ENCODE results near the gene SH3PXD2A.
A peak's percentile ranks its signal among the peaks of the same experiment; 100 is the strongest.

The SH3PXD2A gene

DNA sequence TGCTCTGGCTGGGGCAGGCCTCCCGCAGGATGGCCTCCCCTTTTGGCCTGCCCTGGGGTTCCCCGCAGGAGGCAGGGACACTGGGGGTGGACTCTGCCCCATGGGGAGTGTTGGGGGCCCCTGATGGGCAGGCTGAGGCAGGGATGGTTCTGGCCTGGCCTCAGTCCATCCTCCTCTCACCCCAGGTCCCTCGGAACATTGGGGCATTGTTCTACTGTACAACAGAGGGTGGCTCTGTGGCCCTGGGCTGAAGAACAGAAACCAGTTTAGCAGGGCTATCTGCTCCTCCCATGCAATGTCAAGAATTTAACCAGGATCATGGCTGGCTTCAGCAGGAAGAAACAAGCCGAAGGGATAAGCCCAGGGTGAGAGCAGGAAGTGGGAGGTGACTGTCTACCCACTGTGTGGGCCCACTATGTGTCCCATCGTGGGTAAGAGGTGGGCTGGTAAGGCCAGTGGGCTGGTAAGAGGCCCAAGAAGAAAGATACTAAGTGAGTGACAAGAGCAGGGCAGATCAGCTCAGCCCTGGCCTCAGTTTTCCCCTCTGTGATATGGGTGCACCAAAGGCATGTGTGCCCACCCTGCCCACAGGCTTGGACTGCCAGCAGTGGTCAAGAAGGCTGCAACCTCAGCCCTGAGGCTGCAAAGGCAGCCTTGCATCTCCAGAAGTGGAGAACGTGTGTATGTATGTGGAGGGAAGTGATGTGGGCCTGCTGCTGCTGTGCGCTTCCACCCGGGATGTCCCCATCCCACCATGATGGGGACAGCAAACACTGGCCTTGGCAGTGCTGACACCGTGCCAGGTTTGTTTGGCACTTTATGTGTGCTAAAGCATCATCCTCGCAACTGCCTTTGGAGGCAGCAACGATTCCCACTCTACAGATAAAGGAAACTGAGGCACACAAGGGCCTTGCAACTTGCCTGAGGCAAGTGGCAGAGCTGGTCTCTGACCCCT, 138.9 kb downstream of the SH3PXD2A start:
- H3K9me3 ChIP-seq (ENCODE audit: control insufficient read depth, insufficient read depth, low read length), result no peaks in the 10 kb centered on the region
- H3K4me1 ChIP-seq (ENCODE audit: control insufficient read depth, insufficient read depth, low read length), result no peaks in the 10 kb centered on the region
- H3K27me3 ChIP-seq (ENCODE audit: control insufficient read depth, insufficient read depth, low read length), result no peaks in the 10 kb centered on the region
- H3K27ac ChIP-seq (ENCODE audit: low read length), result no peak overlapping the region
- DNase-seq (ENCODE audit: low read depth, low spot score), result no peak
- H3K36me3 ChIP-seq (ENCODE audit: control insufficient read depth, insufficient read depth, low read length), result no peaks in the 10 kb centered on the region
- H3K4me3 ChIP-seq (ENCODE audit: low read length), result no peak overlapping the region
- no CpG with 5 or more reads among the region's 11 CpGs for WGBS (ENCODE audit: insufficient coverage, insufficient read length)

DNA sequence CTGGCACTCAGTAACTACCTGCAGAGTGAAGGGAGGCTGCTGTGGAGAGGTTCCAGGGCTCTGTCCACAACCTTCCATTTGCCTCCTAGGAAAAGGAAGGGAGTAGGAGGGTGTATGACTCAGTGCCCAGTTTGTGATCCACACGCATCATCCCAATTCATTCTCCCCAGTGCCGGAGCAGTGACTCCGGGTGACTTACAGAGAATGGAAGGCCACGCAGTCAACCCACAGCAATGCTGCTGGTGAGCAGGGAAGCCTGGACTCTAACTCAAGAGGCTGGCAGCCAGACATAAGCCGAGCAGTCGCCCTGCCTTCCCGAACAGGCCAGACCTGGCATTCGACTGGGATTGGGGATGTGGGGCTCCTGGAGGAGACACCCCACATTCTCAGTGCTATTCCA, 139.9 kb downstream of the SH3PXD2A start:
- Histone ChIP-seq H3K27ac (ENCODE audit: low read length) (no peak overlapping the region), H3K9me3 (ENCODE audit: control insufficient read depth, insufficient read depth, low read length) (no peaks in the 10 kb centered on the region), H3K4me3 (ENCODE audit: low read length) (no peak overlapping the region), H3K36me3 (ENCODE audit: control insufficient read depth, insufficient read depth, low read length) (no peaks in the 10 kb centered on the region), H3K27me3 (ENCODE audit: control insufficient read depth, insufficient read depth, low read length) (no peaks in the 10 kb centered on the region), H3K4me1 (ENCODE audit: control insufficient read depth, insufficient read depth, low read length) (no peaks in the 10 kb centered on the region)
- no peak for DNase-seq (ENCODE audit: low read depth, low spot score)
- no CpG with 5 or more reads among the region's 8 CpGs for WGBS (ENCODE audit: insufficient coverage, insufficient read length)

DNA sequence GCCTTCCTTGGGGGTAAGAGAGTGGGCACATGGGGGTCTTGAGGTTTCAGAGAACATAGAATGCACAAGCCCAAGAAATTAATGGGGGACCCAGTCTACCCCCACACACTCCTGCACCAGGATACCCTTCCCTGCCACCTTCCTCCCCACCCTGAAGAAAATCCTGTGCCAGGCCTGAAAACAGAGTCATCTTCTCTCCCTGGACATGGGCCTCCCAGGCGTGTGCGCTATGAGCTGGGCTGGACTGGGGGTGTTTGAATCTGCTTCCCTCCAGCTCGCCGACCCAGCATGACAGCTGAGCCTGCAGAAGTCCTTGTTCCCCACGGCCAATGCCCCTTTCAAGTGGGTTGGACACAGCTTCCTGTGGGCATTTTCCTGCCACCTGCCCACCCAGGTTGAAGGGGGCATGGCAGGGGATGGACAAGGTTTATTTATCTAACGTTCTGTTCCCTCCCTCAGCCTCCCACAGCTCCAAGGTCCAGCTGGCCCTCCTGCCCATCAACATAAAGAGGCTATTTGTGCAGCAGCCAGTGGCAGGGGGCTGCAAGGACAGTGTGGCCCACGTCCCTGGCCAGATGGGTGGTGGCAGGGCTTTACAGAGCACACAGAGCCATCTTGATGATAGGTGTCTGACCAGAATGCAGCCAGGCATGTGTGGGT, 141.0 kb downstream of the SH3PXD2A start:
- no peaks in the 10 kb centered on the region for H3K27me3 ChIP-seq (ENCODE audit: control insufficient read depth, insufficient read depth, low read length)
- H3K4me1 ChIP-seq (ENCODE audit: control insufficient read depth, insufficient read depth, low read length), result no peaks in the 10 kb centered on the region
- no peak overlapping the region for H3K4me3 ChIP-seq (ENCODE audit: low read length)
- no peaks in the 10 kb centered on the region for H3K9me3 ChIP-seq (ENCODE audit: control insufficient read depth, insufficient read depth, low read length)
- no peak for DNase-seq (ENCODE audit: low read depth, low spot score)
- WGBS (ENCODE audit: insufficient coverage, insufficient read length), result no CpG with 5 or more reads among the region's 7 CpGs
- H3K36me3 ChIP-seq (ENCODE audit: control insufficient read depth, insufficient read depth, low read length), result no peaks in the 10 kb centered on the region
- no peak overlapping the region for H3K27ac ChIP-seq (ENCODE audit: low read length)

DNA sequence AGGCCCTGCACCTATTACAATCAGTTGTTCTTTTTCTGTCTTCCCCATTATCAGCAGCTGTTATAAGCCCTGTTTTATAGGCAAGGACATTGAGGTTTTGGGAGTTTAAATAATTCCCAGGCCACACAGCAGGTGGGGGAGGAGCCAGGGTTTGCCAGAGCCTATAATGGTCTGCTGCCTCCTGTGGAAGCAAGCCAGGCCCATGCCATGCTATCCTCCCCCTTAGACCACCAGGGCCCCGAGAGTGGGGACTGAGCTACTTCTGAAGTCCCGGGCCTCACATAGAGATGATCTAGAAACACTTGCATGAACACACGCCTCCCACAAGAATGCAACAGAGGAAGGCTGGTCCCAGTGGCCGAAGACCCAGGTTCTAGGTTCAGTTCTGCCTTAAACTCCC, 141.7 kb downstream of the SH3PXD2A start:
- no peak overlapping the region for H3K4me3 ChIP-seq (ENCODE audit: low read length)
- H3K9me3 ChIP-seq (ENCODE audit: control insufficient read depth, insufficient read depth, low read length), result no peaks in the 10 kb centered on the region
- H3K4me1 ChIP-seq (ENCODE audit: control insufficient read depth, insufficient read depth, low read length), result no peaks in the 10 kb centered on the region
- no peaks in the 10 kb centered on the region for H3K36me3 ChIP-seq (ENCODE audit: control insufficient read depth, insufficient read depth, low read length)
- no peak for DNase-seq (ENCODE audit: low read depth, low spot score)
- WGBS (ENCODE audit: insufficient coverage, insufficient read length), result no CpG with 5 or more reads among the region's 4 CpGs
- H3K27ac ChIP-seq (ENCODE audit: low read length), result no peak overlapping the region
- no peaks in the 10 kb centered on the region for H3K27me3 ChIP-seq (ENCODE audit: control insufficient read depth, insufficient read depth, low read length)

DNA sequence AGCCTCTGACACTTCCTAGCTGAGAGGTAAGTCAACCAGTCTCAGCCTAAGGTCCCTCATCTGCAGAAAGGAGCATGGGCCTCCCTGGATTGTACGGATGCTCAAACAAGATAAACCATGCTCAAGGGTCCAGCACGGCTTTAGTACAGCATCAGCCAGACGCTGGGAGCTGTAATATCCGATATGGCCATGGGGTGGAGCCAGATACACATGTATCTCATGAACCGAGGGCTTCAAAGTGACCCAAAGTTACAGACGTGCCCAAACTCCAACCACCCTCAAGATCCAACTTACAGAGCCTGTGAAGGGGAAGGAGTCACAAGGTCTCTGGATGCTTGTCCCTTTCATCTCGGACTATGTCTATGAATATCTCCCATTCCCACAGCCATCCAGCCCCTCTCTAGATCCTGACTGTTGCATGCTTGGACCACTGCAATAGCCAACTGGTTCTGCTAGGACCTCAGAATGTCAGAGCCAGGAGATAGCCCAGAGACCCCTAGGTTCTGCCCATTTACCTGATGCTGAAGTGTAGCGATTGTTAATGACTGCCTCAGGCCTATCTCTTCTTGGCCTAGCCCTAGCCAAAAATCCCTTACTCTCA, 142.4 kb downstream of the SH3PXD2A start:
- H3K9me3 ChIP-seq (ENCODE audit: control insufficient read depth, insufficient read depth, low read length), result no peaks in the 10 kb centered on the region
- no CpG with 5 or more reads among the region's 8 CpGs for WGBS (ENCODE audit: insufficient coverage, insufficient read length)
- DNase-seq (ENCODE audit: low read depth, low spot score), result peak; percentile 68
- H3K27ac ChIP-seq (ENCODE audit: low read length), result no peak overlapping the region
- no peaks in the 10 kb centered on the region for H3K27me3 ChIP-seq (ENCODE audit: control insufficient read depth, insufficient read depth, low read length)
- no peaks in the 10 kb centered on the region for H3K36me3 ChIP-seq (ENCODE audit: control insufficient read depth, insufficient read depth, low read length)
- no peaks in the 10 kb centered on the region for H3K4me1 ChIP-seq (ENCODE audit: control insufficient read depth, insufficient read depth, low read length)
- H3K4me3 ChIP-seq (ENCODE audit: low read length), result no peak overlapping the region

DNA sequence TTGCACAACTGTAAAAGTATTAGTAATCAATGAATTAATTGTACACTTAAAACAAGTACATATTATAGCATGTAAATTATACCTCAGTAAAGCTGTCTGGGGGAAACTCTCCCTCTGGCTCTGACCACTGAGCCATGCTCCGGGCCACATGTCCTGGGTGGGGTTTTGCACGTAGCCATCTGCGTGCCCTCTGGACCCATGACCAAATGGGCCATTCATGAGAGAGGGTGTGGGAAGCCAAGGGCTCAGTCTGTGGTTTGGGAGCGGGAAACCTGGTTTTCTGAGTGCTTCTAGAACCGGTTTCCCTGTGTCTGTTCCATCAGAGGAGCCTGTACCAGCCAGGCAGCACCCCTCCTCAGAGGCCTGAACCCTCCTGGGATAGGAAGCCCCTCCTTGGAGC, 143.2 kb downstream of the SH3PXD2A start:
- H3K4me1 ChIP-seq (ENCODE audit: control insufficient read depth, insufficient read depth, low read length), result no peaks in the 10 kb centered on the region
- no peak overlapping the region for H3K27ac ChIP-seq (ENCODE audit: low read length)
- DNase-seq (ENCODE audit: low read depth, low spot score), result no peak
- H3K4me3 ChIP-seq (ENCODE audit: low read length), result no peak overlapping the region
- WGBS (ENCODE audit: insufficient coverage, insufficient read length), result no CpG with 5 or more reads among the region's 5 CpGs
- no peaks in the 10 kb centered on the region for H3K9me3 ChIP-seq (ENCODE audit: control insufficient read depth, insufficient read depth, low read length)
- no peaks in the 10 kb centered on the region for H3K36me3 ChIP-seq (ENCODE audit: control insufficient read depth, insufficient read depth, low read length)
- no peaks in the 10 kb centered on the region for H3K27me3 ChIP-seq (ENCODE audit: control insufficient read depth, insufficient read depth, low read length)

DNA sequence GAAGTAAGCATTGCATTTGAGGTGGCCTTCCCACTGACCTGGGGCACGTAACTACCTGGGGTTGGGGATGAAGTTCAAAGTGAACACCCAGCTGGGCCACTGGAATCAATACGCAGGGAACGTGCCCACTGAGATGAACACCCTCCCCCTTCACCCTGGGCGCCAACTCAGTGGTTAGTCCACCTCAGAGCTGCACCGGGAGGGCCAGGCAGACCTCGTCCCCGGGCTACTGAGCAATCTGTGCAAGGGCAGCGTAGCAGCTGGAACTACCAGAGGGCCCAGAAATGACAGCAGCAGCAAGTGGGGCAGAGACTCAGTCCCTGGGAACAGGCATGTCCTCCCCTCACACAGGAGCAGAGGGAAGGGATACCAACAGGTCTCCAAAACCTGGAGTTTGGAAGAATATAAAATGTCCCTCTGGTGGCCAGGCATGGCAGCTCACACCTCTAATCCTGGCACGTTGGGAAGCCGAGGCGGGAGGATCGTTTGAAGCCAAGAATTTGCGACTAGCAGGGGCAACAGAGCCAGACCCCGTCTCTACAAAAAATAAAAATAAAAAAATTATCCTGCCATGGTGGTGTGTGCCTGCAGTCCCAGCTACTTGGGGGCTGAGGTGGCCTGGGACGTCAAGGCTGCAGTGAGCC, 143.9 kb downstream of the SH3PXD2A start:
- no peak for DNase-seq (ENCODE audit: low read depth, low spot score)
- Histone ChIP-seq H3K9me3 (ENCODE audit: control insufficient read depth, insufficient read depth, low read length) (no peaks in the 10 kb centered on the region), H3K27me3 (ENCODE audit: control insufficient read depth, insufficient read depth, low read length) (no peaks in the 10 kb centered on the region), H3K4me1 (ENCODE audit: control insufficient read depth, insufficient read depth, low read length) (no peaks in the 10 kb centered on the region), H3K27ac (ENCODE audit: low read length) (no peak overlapping the region), H3K36me3 (ENCODE audit: control insufficient read depth, insufficient read depth, low read length) (no peaks in the 10 kb centered on the region), H3K4me3 (ENCODE audit: low read length) (no peak overlapping the region)
- WGBS (ENCODE audit: insufficient coverage, insufficient read length), result no CpG with 5 or more reads among the region's 15 CpGs

DNA sequence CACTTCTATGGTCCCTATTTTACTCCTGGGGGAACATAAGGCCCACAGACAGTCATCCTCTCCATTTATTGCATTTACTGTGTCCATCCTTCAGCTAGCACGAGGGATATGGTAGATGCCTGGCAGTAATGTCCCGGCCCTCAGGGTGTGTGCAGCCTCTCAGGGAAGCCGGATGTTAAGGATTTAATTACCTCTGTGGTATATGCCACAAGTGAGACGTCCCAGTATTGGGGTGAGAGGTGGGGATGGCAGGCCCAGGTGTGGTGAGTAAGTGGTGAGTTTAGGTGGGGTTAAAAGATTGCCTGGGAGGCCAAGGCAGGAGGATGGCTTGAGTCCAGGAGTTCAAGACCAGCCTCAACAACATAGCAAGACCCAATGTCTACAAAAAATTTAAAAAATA, 144.9 kb downstream of the SH3PXD2A start:
- Histone ChIP-seq H3K27me3 (ENCODE audit: control insufficient read depth, insufficient read depth, low read length) (no peaks in the 10 kb centered on the region), H3K4me1 (ENCODE audit: control insufficient read depth, insufficient read depth, low read length) (no peaks in the 10 kb centered on the region), H3K36me3 (ENCODE audit: control insufficient read depth, insufficient read depth, low read length) (no peaks in the 10 kb centered on the region), H3K9me3 (ENCODE audit: control insufficient read depth, insufficient read depth, low read length) (no peaks in the 10 kb centered on the region), H3K4me3 (ENCODE audit: low read length) (no peak overlapping the region), H3K27ac (ENCODE audit: low read length) (no peak overlapping the region)
- no peak for DNase-seq (ENCODE audit: low read depth, low spot score)
- WGBS (ENCODE audit: insufficient coverage, insufficient read length), result no CpG with 5 or more reads among the region's 4 CpGs

DNA sequence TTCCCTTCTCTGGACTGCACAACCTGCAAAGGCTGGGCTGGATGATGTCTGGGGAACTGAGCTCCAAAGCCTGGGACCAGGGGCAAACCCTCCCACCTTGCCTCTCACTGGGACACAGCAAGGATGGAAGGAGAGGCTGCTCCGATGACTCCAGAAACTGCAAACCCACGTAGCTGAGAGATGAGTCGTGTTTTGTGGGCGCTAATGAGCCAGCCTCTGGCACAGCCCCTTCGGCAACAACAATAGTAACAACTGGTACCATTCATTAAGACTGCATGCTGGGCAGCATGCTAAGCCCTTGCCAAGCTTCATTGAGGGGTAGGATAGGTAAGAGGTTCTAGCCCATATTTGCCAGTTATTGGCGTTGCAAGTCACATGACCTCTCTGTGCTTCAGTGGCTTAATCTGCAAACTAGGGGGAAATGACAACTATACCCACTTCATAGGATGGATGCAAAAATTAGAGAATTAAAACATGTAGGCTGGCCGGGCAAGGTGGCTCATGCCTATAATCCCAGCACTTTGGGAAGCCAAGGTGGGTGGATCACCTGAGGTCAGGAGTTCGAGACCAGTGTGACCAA, 145.9 kb downstream of the SH3PXD2A start:
- no peaks in the 10 kb centered on the region for H3K36me3 ChIP-seq (ENCODE audit: control insufficient read depth, insufficient read depth, low read length)
- no peak for DNase-seq (ENCODE audit: low read depth, low spot score)
- no peak overlapping the region for H3K4me3 ChIP-seq (ENCODE audit: low read length)
- H3K27ac ChIP-seq (ENCODE audit: low read length), result no peak overlapping the region
- H3K9me3 ChIP-seq (ENCODE audit: control insufficient read depth, insufficient read depth, low read length), result no peaks in the 10 kb centered on the region
- H3K4me1 ChIP-seq (ENCODE audit: control insufficient read depth, insufficient read depth, low read length), result no peaks in the 10 kb centered on the region
- H3K27me3 ChIP-seq (ENCODE audit: control insufficient read depth, insufficient read depth, low read length), result no peaks in the 10 kb centered on the region
- no CpG with 5 or more reads among the region's 8 CpGs for WGBS (ENCODE audit: insufficient coverage, insufficient read length)

All from iPS DF 6.9 (cell line).